ENCODE data around the gene LIPH. TPM values are rescaled to one million over a fixed set of nuclear protein-coding genes. Genes with fewer than 3 reads are reported as not detected.
"Not testable (repeated sequence)": the region's sequence is repeated elsewhere in the genome, so short reads cannot be mapped to it uniquely, and the experiment has no call there.

LIPH gene
- total and polyA plus RNA-seq, 2 experiments from 2014 or later: 0.34 TPM; not detected in 1

- Histone ChIP-seq H4K20me1 (ENCODE audit: insufficient read depth) (no peaks in the 10 kb centered on the region), H3K4me1 (ENCODE audit: insufficient read depth) (peaks cover 14% of the 10 kb centered on the region), H3K9me3 (ENCODE audit: low read depth) (no peaks in the 10 kb centered on the region), H2AFZ (no peak overlapping the region), H3K4me3 (no peak overlapping the region), H3K9ac (no peak overlapping the region), H3F3A (ENCODE audit: insufficient read depth) (peaks cover 7% of the 10 kb centered on the region; the same call in 1 of the 2 replicates), H3K9me2 (ENCODE audit: insufficient read depth) (no peaks in the 10 kb centered on the region), H3K27ac (no peak overlapping the region), H3K4me2 (ENCODE audit: unreplicated experiment) (peak overlapping the region; percentile 19), H3K36me3 (ENCODE audit: low read depth) (no peaks in the 10 kb centered on the region), H3K79me2 (ENCODE audit: insufficient read depth) (no peaks in the 10 kb centered on the region), H3K27me3 (replicated peaks; ENCODE audit: insufficient read depth) (0 out of 2 replicates have a peak, but pooled peaks cover 6% of the 10 kb centered on the region)
- TF ChIP-seq EZH2 (IDR thresholded peaks at IDR 0.05; ENCODE audit: insufficient read depth, poor library complexity, severe bottlenecking) (no peak), EZH2phosphoT487 (IDR thresholded peaks at IDR 0.05; ENCODE audit: insufficient read depth, low read depth) (no peak)
- DNase-seq: peak; percentile 19
- 77 to 85% methylated on average over 3 of the region's 3 CpGs for WGBS, 2 experiments (ENCODE audit: low coverage in 1 of 2, low lambda C conversion rate in 2 of 2, missing lambda C conversion rate in 2 of 2)
- in situ Hi-C loops (cut with MboI): no loop called here
Observed at GRCh38 chr3:185558395-185558794, 6.0 kb upstream of the LIPH start.

- Histone ChIP-seq H3K4me1 (ENCODE audit: insufficient read depth) (peaks cover 22% of the 10 kb centered on the region), H3F3A (ENCODE audit: insufficient read depth) (peaks cover 12% of the 10 kb centered on the region; the same call in 1 of the 2 replicates)
- 75 to 82% methylated on average over 5 to 6 of the region's 6 CpGs for WGBS, 2 experiments (ENCODE audit: low coverage in 1 of 2, low lambda C conversion rate in 2 of 2, missing lambda C conversion rate in 2 of 2)
- H4K20me1 ChIP-seq (ENCODE audit: insufficient read depth); H3K79me2 ChIP-seq (ENCODE audit: insufficient read depth); H3K4me3 ChIP-seq; H2AFZ ChIP-seq; H3K4me2 ChIP-seq (ENCODE audit: unreplicated experiment); H3K9ac ChIP-seq; in situ Hi-C loops (cut with MboI); H3K9me2 ChIP-seq (ENCODE audit: insufficient read depth); DNase-seq; H3K36me3 ChIP-seq (ENCODE audit: low read depth); H3K27me3 ChIP-seq (replicated peaks; ENCODE audit: insufficient read depth); H3K27ac ChIP-seq; H3K9me3 ChIP-seq (ENCODE audit: low read depth): not testable (repeated sequence)
Observed at GRCh38 chr3:185556640-185557039, 4.3 kb upstream of the LIPH start.

- 72 to 77% methylated on average over 1 of the region's 1 CpG for WGBS, 2 experiments (ENCODE audit: low coverage in 1 of 2, low lambda C conversion rate in 2 of 2, missing lambda C conversion rate in 2 of 2)
- in situ Hi-C loops (cut with MboI): no loop called here
Observed at GRCh38 chr3:185555860-185556347, 3.5 kb upstream of the LIPH start.

GRCh38 chr3:185555101-185555501 is 2.7 kb upstream of the LIPH start:
- 66 to 69% methylated on average over 4 of the region's 4 CpGs for WGBS, 2 experiments (ENCODE audit: low coverage in 1 of 2, low lambda C conversion rate in 2 of 2, missing lambda C conversion rate in 2 of 2)
- Histone ChIP-seq H3F3A (ENCODE audit: insufficient read depth) (peaks cover 13% of the 10 kb centered on the region; the same call in 1 of the 2 replicates), H3K9me3 (ENCODE audit: low read depth) (no peaks in the 10 kb centered on the region), H3K4me3 (no peak overlapping the region), H3K27ac (no peak overlapping the region), H3K4me1 (ENCODE audit: insufficient read depth) (peaks cover 23% of the 10 kb centered on the region), H3K9me2 (ENCODE audit: insufficient read depth) (no peaks in the 10 kb centered on the region; the same call in 1 of the 2 replicates), H4K20me1 (ENCODE audit: insufficient read depth) (no peaks in the 10 kb centered on the region), H2AFZ (no peak overlapping the region), H3K36me3 (ENCODE audit: low read depth) (no peaks in the 10 kb centered on the region), H3K79me2 (ENCODE audit: insufficient read depth) (no peaks in the 10 kb centered on the region), H3K9ac (no peak overlapping the region), H3K27me3 (replicated peaks; ENCODE audit: insufficient read depth) (no peaks in the 10 kb centered on the region), H3K4me2 (ENCODE audit: unreplicated experiment) (no peak overlapping the region)
- peak; percentile 19 for DNase-seq
- in situ Hi-C loops (cut with MboI): no loop called here
- TF ChIP-seq EZH2phosphoT487 (IDR thresholded peaks at IDR 0.05; ENCODE audit: insufficient read depth, low read depth) (no peak), EZH2 (IDR thresholded peaks at IDR 0.05; ENCODE audit: insufficient read depth, poor library complexity, severe bottlenecking) (no peak)

More at GRCh38 chr3:185555860-185556347, 3.5 kb upstream of the LIPH start:
- TF ChIP-seq EZH2 (IDR thresholded peaks at IDR 0.05; ENCODE audit: insufficient read depth, poor library complexity, severe bottlenecking) (no peak), EZH2phosphoT487 (IDR thresholded peaks at IDR 0.05; ENCODE audit: insufficient read depth, low read depth) (no peak)
- Histone ChIP-seq H3K27ac (no peak overlapping the region), H3K4me3 (no peak overlapping the region), H4K20me1 (ENCODE audit: insufficient read depth) (no peaks in the 10 kb centered on the region), H3K9me2 (ENCODE audit: insufficient read depth) (no peaks in the 10 kb centered on the region; the same call in 1 of the 2 replicates), H3K27me3 (replicated peaks; ENCODE audit: insufficient read depth) (no peaks in the 10 kb centered on the region), H3K4me1 (ENCODE audit: insufficient read depth) (peaks cover 22% of the 10 kb centered on the region), H3K4me2 (ENCODE audit: unreplicated experiment) (no peak overlapping the region), H3K36me3 (ENCODE audit: low read depth) (no peaks in the 10 kb centered on the region), H3F3A (ENCODE audit: insufficient read depth) (peaks cover 12% of the 10 kb centered on the region; the same call in 1 of the 2 replicates), H2AFZ (no peak overlapping the region), H3K9me3 (ENCODE audit: low read depth) (no peaks in the 10 kb centered on the region), H3K9ac (no peak overlapping the region), H3K79me2 (ENCODE audit: insufficient read depth) (no peaks in the 10 kb centered on the region)
- no peak for DNase-seq

Measured in GM23248 (cell line).